ENCODE results near the gene THSD4. TPM values are rescaled to one million over a fixed set of nuclear protein-coding genes. Genes with fewer than 3 reads are reported as not detected.

THSD4 gene
- total RNA-seq, 4 donors from 2014 or later = 39.4 to 232 (median 127) TPM

- no peak for DNase-seq
- Histone ChIP-seq H3K4me3 (no peak overlapping the region), H3K36me3 (peaks cover 0 to 18% (median 0%) of the 10 kb centered on the region in 3 donors), H3K27ac (peak overlapping the region in 1 of 4 donors; percentile 23), H3K9me3 (peaks cover 0 to 7% (median 7%) of the 10 kb centered on the region in 3 donors), H3K27me3 (no peaks in the 10 kb centered on the region), H3K4me1 (peaks cover 0 to 25% (median 9%) of the 10 kb centered on the region in 3 donors)
- intact Hi-C loops (cut with DNase I) = no loop called here
- TF ChIP-seq CTCF (IDR thresholded peaks at IDR 0.05) (no peak), POLR2A (IDR thresholded peaks at IDR 0.05) (no peak)
These were observed 473.5 kb downstream of the THSD4 start for GRCh38 chr15:71588746-71589145.

- no peak for DNase-seq
- intact Hi-C loops (cut with DNase I) = no loop called here
- Histone ChIP-seq H3K9me3 (peaks cover 0 to under 1% (median 0%) of the 10 kb centered on the region in 3 donors), H3K27me3 (no peaks in the 10 kb centered on the region), H3K4me3 (no peak overlapping the region), H3K36me3 (peaks cover 0 to 8% (median 0%) of the 10 kb centered on the region in 3 donors), H3K27ac (no peak overlapping the region), H3K4me1 (peaks cover 0 to 40% (median 9%) of the 10 kb centered on the region in 3 donors)
- 82% methylated on average over 3 of the region's 3 CpGs for WGBS, 2 donors
- TF ChIP-seq POLR2A (IDR thresholded peaks at IDR 0.05) (no peak), CTCF (IDR thresholded peaks at IDR 0.05) (peak in 3 of 6 experiments; percentile 18 to 41 (median 33))
These were observed 475.8 kb downstream of the THSD4 start for GRCh38 chr15:71591057-71591456.

GRCh38 chr15:71592203-71592602, 476.9 kb downstream of the THSD4 start:
- WGBS, 2 donors = 69 to 74% methylated on average over 3 to 6 of the region's 6 CpGs
- H3K9me3 ChIP-seq = no peaks in the 10 kb centered on the region
- H3K4me3 ChIP-seq = no peak overlapping the region
- TF ChIP-seq POLR2A (IDR thresholded peaks at IDR 0.05) = no peak
- no peaks in the 10 kb centered on the region for H3K36me3 ChIP-seq
- H3K27me3 ChIP-seq = no peaks in the 10 kb centered on the region
- intact Hi-C loops (cut with DNase I) = no loop called here
- no peak for DNase-seq
- H3K4me1 ChIP-seq = peaks cover 0 to 52% (median 17%) of the 10 kb centered on the region in 3 donors
- peak overlapping the region in 2 of 4 donors; percentile 45 to 50 for H3K27ac ChIP-seq

DNA sequence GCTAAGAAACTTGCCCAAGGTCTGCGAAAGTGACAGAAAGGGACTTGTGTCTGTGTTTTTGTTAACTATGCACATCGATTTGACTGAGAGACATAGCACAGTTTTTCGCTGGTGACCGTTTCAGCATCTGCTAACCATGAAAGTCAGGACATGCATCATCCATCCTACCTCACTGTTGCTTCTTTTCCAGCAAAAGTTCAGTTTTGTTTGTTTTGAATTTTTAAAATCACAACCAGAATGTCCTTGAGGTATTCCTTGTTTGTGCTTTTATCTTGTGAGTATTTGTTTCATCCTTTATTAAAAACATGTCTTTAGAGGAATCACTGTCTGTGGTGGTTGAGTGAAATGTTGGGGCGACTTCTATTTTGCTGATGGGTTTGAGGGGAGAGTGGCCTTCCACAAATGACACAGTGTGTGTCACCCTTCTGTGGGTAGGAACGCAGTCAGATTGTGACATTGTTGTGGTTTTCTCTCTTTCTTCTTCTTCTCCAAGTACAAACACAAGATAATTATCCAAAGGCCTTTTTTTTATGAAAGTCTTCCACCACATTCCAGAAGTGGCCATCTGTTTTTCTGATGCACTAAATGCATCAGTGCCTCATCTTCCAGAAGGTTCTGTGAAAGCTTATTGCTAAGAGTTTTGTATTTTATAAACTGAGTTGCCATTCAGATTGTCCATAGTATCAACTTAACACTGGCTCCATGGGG, 480.7 kb downstream of the THSD4 start:
- whole genome bisulfite sequencing, 2 donors = 75 to 76% methylated on average over 6 of the region's 6 CpGs
- intact Hi-C loops (cut with DNase I) = no loop called here
- H3K27ac ChIP-seq = peak overlapping the region; percentile 56 to 84 (median 71)
- no peak overlapping the region for H3K4me3 ChIP-seq
- peaks cover 0 to 81% (median 42%) of the 10 kb centered on the region in 3 donors for H3K4me1 ChIP-seq
- no peak for TF ChIP-seq CTCF (IDR thresholded peaks at IDR 0.05)
- TF ChIP-seq POLR2A (IDR thresholded peaks at IDR 0.05) = no peak
- H3K36me3 ChIP-seq = no peaks in the 10 kb centered on the region
- H3K27me3 ChIP-seq = no peaks in the 10 kb centered on the region
- no peaks in the 10 kb centered on the region for H3K9me3 ChIP-seq
- no peak for DNase-seq

- intact Hi-C loops (cut with DNase I) = no loop called here
- Histone ChIP-seq H3K4me1 (peaks cover 0 to 88% (median 41%) of the 10 kb centered on the region in 3 donors), H3K27me3 (no peaks in the 10 kb centered on the region), H3K9me3 (no peaks in the 10 kb centered on the region), H3K4me3 (no peak overlapping the region), H3K27ac (peak overlapping the region; percentile 56 to 84 (median 71)), H3K36me3 (no peaks in the 10 kb centered on the region)
- WGBS, 2 donors = 0 to 22% methylated on average over 3 to 4 of the region's 4 CpGs
- TF ChIP-seq POLR2A (IDR thresholded peaks at IDR 0.05) (no peak), CTCF (IDR thresholded peaks at IDR 0.05) (peak in 1 of 6 experiments; percentile 5)
- no peak for DNase-seq
These were observed 481.4 kb downstream of the THSD4 start for GRCh38 chr15:71596672-71597071.
